Kidney (tissue), 14 donors: Measurements from ENCODE around the gene CALHM4. TPM values are rescaled to one million over a fixed set of nuclear protein-coding genes. Genes with fewer than 3 reads are reported as not detected.

Source experiments
- DNase-seq, 5 donors: peaks; one replicate each; pipeline ENCODE4 v3.0.0-alpha.2; 2013 to 2020
- FAIRE-seq: peaks from 2 replicates; lab custom pipeline; 2012; peaks lifted over from hg19 to GRCh38; lab: Jason Lieb, UNC
- H3K27ac ChIP-seq, 2 donors: one replicate each; pipeline ENCODE4 v1.7.0; 2013; ENCODE audit warnings: low read depth in 2 of 2, low read length in 2 of 2, inconsistent platforms in 1 of 2
- H3K27me3 ChIP-seq: one replicate; pipeline ENCODE4 v1.7.1; 2013; ENCODE audit warnings: low read length, inconsistent platforms; ENCODE audit not compliant: control insufficient read depth, insufficient read depth
- H3K36me3 ChIP-seq, 3 donors: one replicate each; pipeline versions ENCODE4 v1.7.0 to v1.7.1; 2013; ENCODE audit warnings: low read length in 3 of 3, control low read depth in 1 of 3, inconsistent platforms in 1 of 3; ENCODE audit not compliant: insufficient read depth in 3 of 3, control insufficient read depth in 2 of 3
- H3K4me1 ChIP-seq, 3 donors: one replicate each; pipeline versions ENCODE4 v1.7.0 to v1.7.1; 2013; ENCODE audit warnings: low read length in 3 of 3, inconsistent platforms in 1 of 3, low read depth in 1 of 3; ENCODE audit not compliant: control insufficient read depth in 2 of 3, insufficient read depth in 2 of 3
- H3K4me3 ChIP-seq, 3 donors: one replicate each; pipeline versions ENCODE4 v1.7.0 to v1.8.1; 2013; ENCODE audit warnings: low read length in 3 of 3, control low read depth in 1 of 3, inconsistent platforms in 1 of 3
- H3K9ac ChIP-seq, 3 donors: one replicate each; pipeline versions ENCODE4 v1.7.0 to v1.7.1; 2013; ENCODE audit warnings: low read length in 3 of 3, control low read depth in 1 of 3, inconsistent platforms in 1 of 3
- H3K9me3 ChIP-seq, 3 donors: one replicate each; pipeline versions ENCODE4 v1.7.0 to v1.7.1; 2013; ENCODE audit warnings: low read length in 3 of 3, control low read depth in 1 of 3, inconsistent platforms in 1 of 3; ENCODE audit not compliant: control insufficient read depth in 2 of 3, insufficient read depth in 1 of 3
- CTCF ChIP-seq: IDR thresholded peaks from 3 replicates; pipeline ENCODE4 v1.5.1; 2012; ENCODE audit warnings: mild to moderate bottlenecking, moderate library complexity, borderline replicate concordance; ENCODE audit not compliant: insufficient read depth; ENCODE audit errors: extremely low read depth
- intact Hi-C: fragments of 100-400 bp; cut with DNase I; formaldehyde crosslinking; loops from one replicate; pipeline ENCODE4 v1.11.1; 2022
- polyA plus RNA-seq: library from polyadenylated mRNA; stranded (reverse); fragments of 350-450 nt; fragmentation: Illumina TruSeq; extraction: RNeasy Lipid Tissue Mini Kit (QIAGEN cat#74804); gene quantifications from one replicate; pipeline ENCODE4 v1.2.3, GENCODE V29; 2014; ENCODE audit warnings: low read depth, low replicate concordance; ENCODE audit not compliant: insufficient read depth
- total RNA-seq: library from RNA; stranded (reverse); fragmentation: NEBNext Ultra II Directional; extraction: Animal tissue kit (Norgen Biotek cat#: 25700); gene quantifications from one replicate; pipeline ENCODE4 v1.2.1, GENCODE V29; 2021
- donor health status: control.
- donor health status: control.
- donor health status: control.
- donor health status: control.
- donor health status: control.
- donor health status: DM: yes; HTN: yes; CAD: no.
- donor health status: Normal renal cell carcinoma (clear cell type).

The CALHM4 gene
- total and polyA plus RNA-seq, 2 donors from 2014 or later: 0.60 TPM; not detected in 1

GRCh38 chr6:116580198-116580597, 26.6 kb downstream of the CALHM4 start:
- no peak for TF ChIP-seq CTCF
- intact Hi-C loops: no loop called here
- H3K27me3 ChIP-seq: no peaks in the 10 kb centered on the region
- no peak overlapping the region for H3K9ac ChIP-seq
- no peaks in the 10 kb centered on the region for H3K9me3 ChIP-seq
- peaks cover 0 to 5% (median 4%) of the 10 kb centered on the region in 3 donors for H3K36me3 ChIP-seq
- H3K27ac ChIP-seq: no peak overlapping the region
- no peak overlapping the region for H3K4me3 ChIP-seq
- FAIRE-seq (no peak), DNase-seq (no peak)
- no peaks in the 10 kb centered on the region for H3K4me1 ChIP-seq

GRCh38 chr6:116586276-116586675, 32.7 kb downstream of the CALHM4 start:
- Histone ChIP-seq H3K27ac (no peak overlapping the region), H3K4me3 (no peak overlapping the region), H3K36me3 (peaks cover 0 to 12% (median 4%) of the 10 kb centered on the region in 3 donors), H3K4me1 (no peaks in the 10 kb centered on the region), H3K27me3 (no peaks in the 10 kb centered on the region), H3K9ac (no peak overlapping the region), H3K9me3 (no peaks in the 10 kb centered on the region)
- DNase-seq (no peak), FAIRE-seq (peak; percentile 39)
- TF ChIP-seq CTCF: no peak
- intact Hi-C loops: no loop called here

GRCh38 chr6:116586738-116587137, 33.2 kb downstream of the CALHM4 start:
- no peak overlapping the region for H3K4me3 ChIP-seq
- no peaks in the 10 kb centered on the region for H3K27me3 ChIP-seq
- no peaks in the 10 kb centered on the region for H3K9me3 ChIP-seq
- H3K4me1 ChIP-seq: no peaks in the 10 kb centered on the region
- TF ChIP-seq CTCF: no peak
- H3K36me3 ChIP-seq: peaks cover 2 to 16% (median 8%) of the 10 kb centered on the region in 3 donors
- H3K9ac ChIP-seq: no peak overlapping the region
- no peak for DNase-seq
- no peak for FAIRE-seq
- no peak overlapping the region for H3K27ac ChIP-seq
- intact Hi-C loops: no loop called here

GRCh38 chr6:116595247-116595646, 41.7 kb downstream of the CALHM4 start:
- TF ChIP-seq CTCF: no peak
- peaks cover 2 to 28% (median 11%) of the 10 kb centered on the region in 3 donors for H3K36me3 ChIP-seq
- H3K9ac ChIP-seq: no peak overlapping the region
- no peak overlapping the region for H3K27ac ChIP-seq
- no peaks in the 10 kb centered on the region for H3K9me3 ChIP-seq
- H3K4me1 ChIP-seq: no peaks in the 10 kb centered on the region
- intact Hi-C loops: no loop called here
- no peak overlapping the region for H3K4me3 ChIP-seq
- DNase-seq: no peak
- H3K27me3 ChIP-seq: no peaks in the 10 kb centered on the region
- FAIRE-seq: no peak
